ENCODE measurements around the gene KNSTRN. TPM values are rescaled to one million over a fixed set of nuclear protein-coding genes. Genes with fewer than 3 reads are reported as not detected.
A peak's percentile ranks its signal among the peaks of the same experiment; 100 is the strongest.

The KNSTRN gene
- total RNA-seq, 4 donors from 2014 or later = 5.8 to 16.0 (median 11.9) TPM

- DNase-seq (ENCODE audit: low spot score) (no peak), ATAC-seq (ENCODE audit: low FRiP score) (no peak)
- TF ChIP-seq, protein P1, sequence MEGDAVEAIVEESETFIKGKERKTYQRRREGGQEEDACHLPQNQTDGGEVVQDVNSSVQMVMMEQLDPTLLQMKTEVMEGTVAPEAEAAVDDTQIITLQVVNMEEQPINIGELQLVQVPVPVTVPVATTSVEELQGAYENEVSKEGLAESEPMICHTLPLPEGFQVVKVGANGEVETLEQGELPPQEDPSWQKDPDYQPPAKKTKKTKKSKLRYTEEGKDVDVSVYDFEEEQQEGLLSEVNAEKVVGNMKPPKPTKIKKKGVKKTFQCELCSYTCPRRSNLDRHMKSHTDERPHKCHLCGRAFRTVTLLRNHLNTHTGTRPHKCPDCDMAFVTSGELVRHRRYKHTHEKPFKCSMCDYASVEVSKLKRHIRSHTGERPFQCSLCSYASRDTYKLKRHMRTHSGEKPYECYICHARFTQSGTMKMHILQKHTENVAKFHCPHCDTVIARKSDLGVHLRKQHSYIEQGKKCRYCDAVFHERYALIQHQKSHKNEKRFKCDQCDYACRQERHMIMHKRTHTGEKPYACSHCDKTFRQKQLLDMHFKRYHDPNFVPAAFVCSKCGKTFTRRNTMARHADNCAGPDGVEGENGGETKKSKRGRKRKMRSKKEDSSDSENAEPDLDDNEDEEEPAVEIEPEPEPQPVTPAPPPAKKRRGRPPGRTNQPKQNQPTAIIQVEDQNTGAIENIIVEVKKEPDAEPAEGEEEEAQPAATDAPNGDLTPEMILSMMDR (IDR thresholded peaks at IDR 0.05) = no peak
Observed at GRCh38 chr15:40337597-40337996, 44.9 kb upstream of the KNSTRN start.

- peak; percentile 15 for ATAC-seq (ENCODE audit: low FRiP score)
- DNase-seq (ENCODE audit: low spot score) = no peak
- TF ChIP-seq, protein P1 (IDR thresholded peaks at IDR 0.05) = no peak
Observed at GRCh38 chr15:40338041-40338657, 44.4 kb upstream of the KNSTRN start.

DNA sequence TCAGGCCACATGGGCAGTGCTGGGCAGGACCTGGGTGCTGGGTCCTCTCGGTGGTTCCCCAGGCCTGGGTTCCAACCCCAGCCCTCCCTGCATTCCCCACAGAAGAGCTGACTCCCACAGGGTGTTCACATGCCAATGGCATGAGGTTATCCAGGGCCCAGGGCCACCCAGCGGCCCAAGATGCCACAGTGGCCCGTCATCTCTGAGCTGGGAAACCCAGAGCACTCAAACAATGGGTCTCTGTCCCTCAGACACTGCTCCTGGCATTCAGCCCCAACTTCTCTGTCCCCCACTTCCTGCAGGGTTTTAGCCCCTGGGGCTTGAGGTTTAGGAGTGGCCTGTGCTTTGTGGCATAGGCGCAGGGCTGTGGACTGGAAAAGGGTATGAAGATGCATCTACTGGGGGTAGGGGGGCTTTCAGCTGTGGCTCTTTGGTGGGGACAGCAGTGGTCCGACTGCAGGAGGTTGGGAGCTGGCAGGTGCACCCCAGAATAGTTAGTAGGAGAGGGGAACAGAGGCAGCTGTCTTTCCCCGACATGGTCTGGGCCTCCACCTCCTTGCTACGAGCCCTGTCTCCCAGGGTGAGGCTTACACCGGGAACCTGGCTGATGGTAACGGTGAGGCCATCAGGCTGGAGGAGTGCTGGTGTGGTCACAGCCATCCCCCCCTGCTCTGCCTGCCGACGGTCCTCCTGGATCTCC lies 43.5 kb upstream of the KNSTRN start:
- TF ChIP-seq, protein P1 (IDR thresholded peaks at IDR 0.05) = no peak
- no peak for DNase-seq (ENCODE audit: low spot score)
- ATAC-seq (ENCODE audit: low FRiP score) = peak; percentile 34

- no peak for DNase-seq (ENCODE audit: low spot score)
- ATAC-seq (ENCODE audit: low FRiP score) = no peak
- TF ChIP-seq, protein P1 (IDR thresholded peaks at IDR 0.05) = no peak
Observed at GRCh38 chr15:40339621-40339945, 42.9 kb upstream of the KNSTRN start.

DNA sequence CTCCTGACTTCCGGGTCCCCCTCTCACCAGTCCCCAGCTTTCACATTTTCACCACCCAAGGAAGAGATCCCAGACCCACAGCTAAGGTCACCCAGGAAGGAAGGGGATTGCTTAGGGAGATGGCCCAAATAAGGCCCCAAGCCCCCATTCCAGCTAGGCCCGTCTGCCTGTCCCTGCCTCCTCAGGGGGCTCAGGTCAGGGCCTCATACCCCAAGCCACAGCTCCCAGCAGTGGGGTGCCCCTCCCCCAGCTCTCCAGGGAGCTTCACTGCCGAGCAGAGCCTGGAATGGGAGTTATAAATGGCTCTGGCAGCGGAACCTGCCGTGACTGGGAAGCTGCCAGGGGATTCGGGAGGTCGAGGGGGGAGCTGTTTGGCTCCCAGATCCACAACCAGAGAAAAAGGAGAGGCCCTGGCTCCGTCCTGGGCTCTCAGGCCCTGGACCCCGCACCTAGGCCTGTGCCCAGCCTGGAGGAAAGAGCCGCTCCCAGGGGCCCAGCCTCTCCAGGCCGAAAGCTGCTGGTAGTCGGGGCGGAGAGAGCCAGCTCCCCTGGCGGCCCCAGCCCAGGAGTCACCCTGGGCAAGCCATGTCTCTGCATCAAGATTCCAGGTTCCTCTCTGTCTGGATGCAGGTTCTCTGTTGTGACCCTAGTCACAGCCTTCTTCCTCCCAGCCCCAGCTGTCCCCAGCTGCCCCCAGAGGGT lies 42.3 kb upstream of the KNSTRN start:
- no peak for DNase-seq (ENCODE audit: low spot score)
- TF ChIP-seq, protein P1 (IDR thresholded peaks at IDR 0.05) = no peak
- peak; percentile 30 for ATAC-seq (ENCODE audit: low FRiP score)

- DNase-seq (ENCODE audit: low spot score) (peak; percentile 75), ATAC-seq (ENCODE audit: low FRiP score) (peak; percentile 80)
- TF ChIP-seq, protein P1 (IDR thresholded peaks at IDR 0.05) = no peak
Observed at GRCh38 chr15:40340740-40341400, 41.7 kb upstream of the KNSTRN start, which contains the start of gene CCDC9B. CCDC9B (minus strand) TSS chr15:40340939; CDS start chr15:40340819, 120 bp downstream.

Measured in omental fat pad (tissue), 4 donors.